HG03520 (cell line): ENCODE results near the gene CBFA2T2.

Experiments used
- ATAC-seq: cut with Tn5 transposase; IDR thresholded peaks from one replicate; pipeline ENCODE4 v1.9.1; 2021; ENCODE audit warnings: mild to moderate bottlenecking, moderate library complexity; ENCODE audit not compliant: unreplicated experiment

The CBFA2T2 gene

GRCh38 chr20:33663161-33664084, 173.5 kb downstream of the CBFA2T2 start:
- ATAC-seq: no peak

GRCh38 chr20:33664085-33664761, 174.3 kb downstream of the CBFA2T2 start:
- no peak for ATAC-seq

- no peak for ATAC-seq
These were observed 174.9 kb downstream of the CBFA2T2 start for GRCh38 chr20:33664762-33665144.

- ATAC-seq: peak; percentile 63
These were observed 176.7 kb downstream of the CBFA2T2 start, which contains the start of gene ACTL10 for GRCh38 chr20:33666293-33667244. ACTL10 (plus strand) TSS chr20:33666943; CDS start chr20:33667498, 555 bp downstream.

- peak; percentile 4 for ATAC-seq
These were observed 177.4 kb downstream of the CBFA2T2 start for GRCh38 chr20:33667245-33667675.

- peak; percentile 36 for ATAC-seq
These were observed 178.0 kb downstream of the CBFA2T2 start for GRCh38 chr20:33667676-33668465.

- ATAC-seq: no peak
These were observed 178.7 kb downstream of the CBFA2T2 start for GRCh38 chr20:33668466-33669155.

GRCh38 chr20:33669224-33669623, 179.3 kb downstream of the CBFA2T2 start:
- no peak for ATAC-seq

GRCh38 chr20:33669873-33670640, 180.2 kb downstream of the CBFA2T2 start:
- no peak for ATAC-seq

- ATAC-seq: no peak
These were observed 181.0 kb downstream of the CBFA2T2 start for GRCh38 chr20:33670715-33671499.

GRCh38 chr20:33671573-33672288, 181.8 kb downstream of the CBFA2T2 start:
- ATAC-seq: no peak

GRCh38 chr20:33672426-33673113, 182.7 kb downstream of the CBFA2T2 start:
- no peak for ATAC-seq

GRCh38 chr20:33673114-33673409, 183.2 kb downstream of the CBFA2T2 start:
- no peak for ATAC-seq

GRCh38 chr20:33673410-33674293, 183.8 kb downstream of the CBFA2T2 start:
- no peak for ATAC-seq

GRCh38 chr20:33674294-33675135, 184.6 kb downstream of the CBFA2T2 start, which contains the start of gene NECAB3:
NECAB3 (minus strand) TSS chr20:33674428; CDS start chr20:33674352, 76 bp downstream.
- ATAC-seq: no peak
